B cell (primary cell): Measurements from ENCODE around the gene PDK2. TPM values are rescaled to one million over a fixed set of nuclear protein-coding genes. Genes with fewer than 3 reads are reported as not detected.

Experiments used
- ATAC-seq: fragments of 200-7000 bp; cut with Tn5 transposase; one replicate; pipeline ENCODE4 v1.10.0; 2021; ENCODE audit warnings: low read depth, mild to moderate bottlenecking, moderate number of reproducible peaks, moderate library complexity
- CTCF ChIA-PET: fragments of 350-600 bp; sonication (Branson Sonifier 250); formaldehyde crosslinking; loops from one replicate; lab custom pipeline; 2021; ENCODE audit warnings: antibody characterized with exemption, inconsistent platforms; lab: Charles Lee
- POLR2A ChIA-PET: fragments of 350-600 bp; sonication (Branson Sonifier 250); formaldehyde crosslinking; loops from one replicate; lab custom pipeline; 2021; ENCODE audit warnings: antibody characterized with exemption; lab: Charles Lee
- DNase-seq: peaks from one replicate; pipeline ENCODE4 v3.0.0; 2013
- H2AFZ ChIP-seq: 2 replicates; pipeline ENCODE4 v1.6.1; 2012; ENCODE audit warnings: mild to moderate bottlenecking, low read depth, low read length; ENCODE audit not compliant: insufficient read depth, poor library complexity, severe bottlenecking
- H3K27ac ChIP-seq, 2 donors: 1 replicate in 1 of 2; 2 replicates in 1 of 2; pipeline ENCODE4 v1.5.1; 2012 to 2013; ENCODE audit warnings: low read length in 2 of 2, mild to moderate bottlenecking in 2 of 2, moderate library complexity in 1 of 2
- H3K27me3 ChIP-seq, 4 experiments: fragments of 200-600 bp in 1 of 4; sonication (generic) in 1 of 4; replicated peaks in 1 of 4; 1 replicate in 2 of 4; 2 replicates in 2 of 4; pipeline versions ENCODE4 v1.6.1 to v1.7.0; 2013 to 2016; ENCODE audit warnings: low read length in 3 of 4, mild to moderate bottlenecking in 2 of 4, mixed read lengths in 1 of 4, moderate library complexity in 1 of 4; ENCODE audit not compliant: insufficient read depth in 4 of 4, control insufficient read depth in 3 of 4; ENCODE audit errors: control extremely low read depth in 1 of 4
- H3K36me3 ChIP-seq, 2 experiments: replicated peaks in 1 of 2; 1 replicate in 1 of 2; 2 replicates in 1 of 2; pipeline versions ENCODE4 v1.6.1 to v1.7.1; 2013; ENCODE audit warnings: low read length in 1 of 2; ENCODE audit not compliant: insufficient read depth in 2 of 2, control insufficient read depth in 1 of 2; ENCODE audit errors: control extremely low read depth in 1 of 2, extremely low read depth in 1 of 2
- H3K4me1 ChIP-seq, 2 donors: fragments of 200-600 bp in 1 of 2; sonication (generic) in 1 of 2; 1 replicate in 1 of 2; 2 replicates in 1 of 2; pipeline versions ENCODE4 v1.5.1 to v1.6.1; 2013 to 2017; ENCODE audit warnings: low read length in 2 of 2; ENCODE audit not compliant: control insufficient read depth in 2 of 2, insufficient read depth in 2 of 2
- H3K4me2 ChIP-seq: replicated peaks from 2 replicates; pipeline ENCODE3; 2012; ENCODE audit warnings: mild to moderate bottlenecking, low read depth, low read length; ENCODE audit not compliant: poor library complexity, severe bottlenecking
- H3K4me3 ChIP-seq, 5 experiments: fragments of 200-600 bp in 1 of 5; sonication (generic) in 1 of 5; 1 replicate in 3 of 5; 2 replicates in 2 of 5; pipeline versions ENCODE4 v1.5.1 to v1.7.0; 2011 to 2016; ENCODE audit warnings: low read length in 4 of 5, mild to moderate bottlenecking in 4 of 5, low read depth in 2 of 5, control low read depth in 1 of 5, moderate library complexity in 1 of 5; ENCODE audit not compliant: insufficient read depth in 1 of 5; ENCODE audit errors: control extremely low read depth in 1 of 5, extremely low read depth in 1 of 5
- H3K79me2 ChIP-seq: fragments of 200-600 bp; sonication (generic); one replicate; pipeline ENCODE4 v1.6.0; 2016; ENCODE audit warnings: low read length; ENCODE audit not compliant: control insufficient read depth, insufficient read depth
- H3K9ac ChIP-seq: fragments of 200-600 bp; sonication (generic); 2 replicates; pipeline ENCODE4 v1.6.1; 2017; ENCODE audit warnings: mild to moderate bottlenecking, low read length, moderate library complexity
- H3K9me3 ChIP-seq, 3 donors: one replicate each; pipeline versions ENCODE4 v1.6.1 to v1.7.1; 2013; ENCODE audit warnings: low read length in 2 of 3; ENCODE audit not compliant: control insufficient read depth in 2 of 3, insufficient read depth in 1 of 3; ENCODE audit errors: control extremely low read depth in 1 of 3
- H4K20me1 ChIP-seq: 2 replicates; pipeline ENCODE4 v1.6.0; 2012; ENCODE audit warnings: mild to moderate bottlenecking, low read length; ENCODE audit not compliant: insufficient read depth, control insufficient read depth, poor library complexity, severe bottlenecking
- H3K27ac Mint-ChIP-seq: one replicate; pipeline ENCODE4 v1.8.0; 2021; ENCODE audit warnings: mixed read lengths
- H3K27me3 Mint-ChIP-seq: one replicate; pipeline ENCODE4 v1.8.0; 2021; ENCODE audit warnings: mixed read lengths
- H3K4me1 Mint-ChIP-seq: one replicate; pipeline ENCODE4 v1.8.0; 2021; ENCODE audit warnings: mixed read lengths
- H3K4me3 Mint-ChIP-seq: one replicate; pipeline ENCODE4 v1.8.0; 2021; ENCODE audit warnings: mixed read lengths
- H3K9me3 Mint-ChIP-seq: one replicate; pipeline ENCODE4 v1.8.0; 2022; ENCODE audit warnings: mixed read lengths; ENCODE audit not compliant: insufficient read depth
- EZH2 ChIP-seq: IDR thresholded peaks from 2 replicates; pipeline ENCODE4 v1.6.1; 2012; ENCODE audit warnings: borderline replicate concordance, low read depth, mild to moderate bottlenecking, moderate library complexity, low read length; ENCODE audit not compliant: insufficient read depth, poor library complexity, severe bottlenecking
- WGBS: methylation state at CpG from one replicate; pipeline ENCODE4 v1.1.5; 2013; ENCODE audit warnings: missing lambda C conversion rate; ENCODE audit not compliant: insufficient coverage; 5-methylcytosine and 5-hydroxymethylcytosine counted together
- intact Hi-C: fragments of 100-400 bp; cut with micrococcal nuclease; formaldehyde crosslinking; loops from one replicate; pipeline ENCODE4 v1.10.0; 2022
- polyA plus RNA-seq: library from polyadenylated mRNA; depleted of rRNA; stranded (reverse); fragments of >200 nt; gene quantifications from 2 replicates; pipeline ENCODE4 v1.2.3, GENCODE V29; 2012
- total RNA-seq, 2 donors: library from RNA; stranded (reverse); fragments of 120-200 nt in 1 of 2; gene quantifications; 1 replicate in 1 of 2; 2 replicates in 1 of 2; pipeline versions ENCODE4 v1.2.3 to v1.2.4, GENCODE V29; 2013 to 2022
- TF ChIP-seq, protein P1 (sequence below): fragments of 200-600 bp; IDR thresholded peaks from one replicate; pipeline ENCODE4 v1.8.0; 2022; ENCODE audit warnings: antibody characterized with exemption, mild to moderate bottlenecking

The PDK2 gene
- total and polyA plus RNA-seq, 2 donors (not counting 1 experiment from before 2014, with no cell fraction given), result 35.2 to 73.2 TPM

DNA sequence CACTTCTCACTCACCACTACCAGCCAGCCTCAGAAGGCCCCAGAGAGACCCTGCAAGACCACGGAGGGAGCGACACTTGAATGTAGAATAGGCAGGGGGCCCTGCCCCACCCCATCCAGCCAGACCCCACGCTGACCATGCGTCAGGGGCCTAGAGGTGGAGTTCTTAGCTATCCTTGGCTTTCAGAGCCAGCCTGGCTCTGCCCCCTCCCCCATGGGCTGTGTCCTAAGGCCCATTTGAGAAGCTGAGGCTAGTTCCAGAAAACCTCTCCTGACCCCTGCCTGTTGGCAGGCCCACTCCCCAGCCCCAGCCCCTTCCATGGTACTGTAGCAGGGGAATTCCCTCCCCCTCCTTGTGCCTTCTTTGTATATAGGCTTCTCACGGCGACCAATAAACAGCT, 5.1 kb upstream of the PDK2 start:
- peaks cover 8% of the 10 kb centered on the region for H3K4me1 Mint-ChIP-seq
- H3K4me2 ChIP-seq, result no peak overlapping the region
- no peak for ATAC-seq
- ChIA-PET CTCF (interaction anchor here (0.6 kb wide), 1 partner anchor 41 kb away, joined by 3 read pairs; no protein-coding TSS in a partner anchor), POLR2A (no interaction called here)
- H3K27ac ChIP-seq, result no peak overlapping the region
- H3K27me3 ChIP-seq, result peaks cover 0 to 3% (median 0%) of the 10 kb centered on the region in 4 experiments
- H3K4me1 ChIP-seq, result peaks cover 0 to 4% of the 10 kb centered on the region in 2 donors
- H3K9me3 Mint-ChIP-seq, result no peaks in the 10 kb centered on the region
- H3K9me3 ChIP-seq, result no peaks in the 10 kb centered on the region
- WGBS, result 100% methylated on average over 1 of the region's 6 CpGs
- H3K36me3 ChIP-seq, result no peaks in the 10 kb centered on the region
- DNase-seq, result no peak
- intact Hi-C loops, result loop anchor here (10.0 kb wide), 1 partner anchor 285 kb away; the partner anchor contains the start of genes EME1 and MRPL27
- H2AFZ ChIP-seq, result no peak overlapping the region
- H3K27ac Mint-ChIP-seq, result no peak overlapping the region
- no peak overlapping the region for H3K4me3 ChIP-seq
- H3K27me3 Mint-ChIP-seq, result no peaks in the 10 kb centered on the region
- H3K4me3 Mint-ChIP-seq, result no peak overlapping the region
- TF ChIP-seq, protein P1, sequence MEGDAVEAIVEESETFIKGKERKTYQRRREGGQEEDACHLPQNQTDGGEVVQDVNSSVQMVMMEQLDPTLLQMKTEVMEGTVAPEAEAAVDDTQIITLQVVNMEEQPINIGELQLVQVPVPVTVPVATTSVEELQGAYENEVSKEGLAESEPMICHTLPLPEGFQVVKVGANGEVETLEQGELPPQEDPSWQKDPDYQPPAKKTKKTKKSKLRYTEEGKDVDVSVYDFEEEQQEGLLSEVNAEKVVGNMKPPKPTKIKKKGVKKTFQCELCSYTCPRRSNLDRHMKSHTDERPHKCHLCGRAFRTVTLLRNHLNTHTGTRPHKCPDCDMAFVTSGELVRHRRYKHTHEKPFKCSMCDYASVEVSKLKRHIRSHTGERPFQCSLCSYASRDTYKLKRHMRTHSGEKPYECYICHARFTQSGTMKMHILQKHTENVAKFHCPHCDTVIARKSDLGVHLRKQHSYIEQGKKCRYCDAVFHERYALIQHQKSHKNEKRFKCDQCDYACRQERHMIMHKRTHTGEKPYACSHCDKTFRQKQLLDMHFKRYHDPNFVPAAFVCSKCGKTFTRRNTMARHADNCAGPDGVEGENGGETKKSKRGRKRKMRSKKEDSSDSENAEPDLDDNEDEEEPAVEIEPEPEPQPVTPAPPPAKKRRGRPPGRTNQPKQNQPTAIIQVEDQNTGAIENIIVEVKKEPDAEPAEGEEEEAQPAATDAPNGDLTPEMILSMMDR, result no peak
- no peak for TF ChIP-seq EZH2
- no peaks in the 10 kb centered on the region for H3K79me2 ChIP-seq
- H3K9ac ChIP-seq, result no peak overlapping the region
- no peaks in the 10 kb centered on the region for H4K20me1 ChIP-seq
